Neural crest cell (in vitro differentiated cells): Measurements from ENCODE around the gene ODAD4. TPM values are rescaled to one million over a fixed set of nuclear protein-coding genes. Genes with fewer than 3 reads are reported as not detected.

Experiments
- DNase-seq: peaks from one replicate; pipeline ENCODE4 v3.0.0; 2021; ENCODE audit warnings: low read depth, mixed read lengths, low spot score
- H3K27ac Mint-ChIP-seq: one replicate; pipeline ENCODE4 v1.8.0; 2021; ENCODE audit warnings: mild to moderate bottlenecking, mixed read lengths; ENCODE audit not compliant: unreplicated experiment
- H3K27me3 Mint-ChIP-seq: 2 replicates; pipeline ENCODE4 v1.8.0; 2021; ENCODE audit warnings: low read depth, mild to moderate bottlenecking, mixed read lengths
- H3K36me3 Mint-ChIP-seq: 2 replicates; pipeline ENCODE4 v1.8.0; 2021; ENCODE audit warnings: low read depth, mild to moderate bottlenecking, mixed read lengths
- H3K4me1 Mint-ChIP-seq: 2 replicates; pipeline ENCODE4 v1.8.0; 2021; ENCODE audit warnings: mixed read lengths
- H3K4me3 Mint-ChIP-seq: one replicate; pipeline ENCODE4 v1.8.0; 2021; ENCODE audit warnings: mild to moderate bottlenecking, mixed read lengths
- H3K9me3 Mint-ChIP-seq: 2 replicates; pipeline ENCODE4 v1.8.0; 2021; ENCODE audit warnings: mixed read lengths
- CTCF ChIP-seq: fragments of 200-600 bp; sonication (generic); conservative IDR thresholded peaks from 2 replicates; pipeline ENCODE4 v1.5.0; 2021; ENCODE audit warnings: antibody characterized with exemption, mild to moderate bottlenecking
- total RNA-seq: library from RNA; stranded (reverse); gene quantifications from 2 replicates; pipeline ENCODE4 v1.2.1, GENCODE V29; 2021

Gene ODAD4
- total RNA-seq, 1 donor from 2014 or later: 4.8 TPM

- peak overlapping the region; percentile 28 for H3K4me3 Mint-ChIP-seq
- peaks cover 48% of the 10 kb centered on the region for H3K4me1 Mint-ChIP-seq
- H3K27me3 Mint-ChIP-seq: no peaks in the 10 kb centered on the region
- no peaks in the 10 kb centered on the region for H3K9me3 Mint-ChIP-seq
- TF ChIP-seq CTCF: no peak
- DNase-seq: no peak
- peaks cover 12% of the 10 kb centered on the region for H3K36me3 Mint-ChIP-seq
- no peak overlapping the region for H3K27ac Mint-ChIP-seq
These were observed 16.6 kb upstream of the ODAD4 start for GRCh38 chr17:41913798-41914197.

GRCh38 chr17:41914358-41914766, 16.1 kb upstream of the ODAD4 start:
- H3K27ac Mint-ChIP-seq: peak overlapping the region; percentile 95
- peaks cover 12% of the 10 kb centered on the region for H3K36me3 Mint-ChIP-seq
- H3K4me3 Mint-ChIP-seq: peak overlapping the region; percentile 89
- TF ChIP-seq CTCF: no peak
- no peak for DNase-seq
- no peaks in the 10 kb centered on the region for H3K9me3 Mint-ChIP-seq
- peaks cover 50% of the 10 kb centered on the region for H3K4me1 Mint-ChIP-seq
- H3K27me3 Mint-ChIP-seq: no peaks in the 10 kb centered on the region

GRCh38 chr17:41915020-41915419, 15.4 kb upstream of the ODAD4 start:
- H3K27me3 Mint-ChIP-seq: no peaks in the 10 kb centered on the region
- no peak for DNase-seq
- peaks cover 56% of the 10 kb centered on the region for H3K4me1 Mint-ChIP-seq
- peak overlapping the region; percentile 89 for H3K4me3 Mint-ChIP-seq
- no peak for TF ChIP-seq CTCF
- H3K9me3 Mint-ChIP-seq: no peaks in the 10 kb centered on the region
- peak overlapping the region; percentile 95 for H3K27ac Mint-ChIP-seq
- peaks cover 12% of the 10 kb centered on the region for H3K36me3 Mint-ChIP-seq

GRCh38 chr17:41915566-41915965, 14.9 kb upstream of the ODAD4 start:
- peaks cover 59% of the 10 kb centered on the region for H3K4me1 Mint-ChIP-seq
- TF ChIP-seq CTCF: no peak
- peak overlapping the region; percentile 61 for H3K27ac Mint-ChIP-seq
- DNase-seq: no peak
- H3K4me3 Mint-ChIP-seq: peak overlapping the region; percentile 89
- no peaks in the 10 kb centered on the region for H3K9me3 Mint-ChIP-seq
- peaks cover 12% of the 10 kb centered on the region for H3K36me3 Mint-ChIP-seq
- no peaks in the 10 kb centered on the region for H3K27me3 Mint-ChIP-seq

- TF ChIP-seq CTCF: no peak
- H3K36me3 Mint-ChIP-seq: peaks cover 10% of the 10 kb centered on the region
- no peak for DNase-seq
- H3K9me3 Mint-ChIP-seq: no peaks in the 10 kb centered on the region
- H3K4me1 Mint-ChIP-seq: peaks cover 59% of the 10 kb centered on the region
- no peaks in the 10 kb centered on the region for H3K27me3 Mint-ChIP-seq
- peak overlapping the region; percentile 83 for H3K27ac Mint-ChIP-seq
- peak overlapping the region; percentile 96 for H3K4me3 Mint-ChIP-seq
These were observed 13.2 kb upstream of the ODAD4 start for GRCh38 chr17:41917192-41917591.
